HL-60 (cell line): ENCODE results near the gene OGFOD2.

Experiments used
- DNase-seq, 2 experiments: peaks; one replicate each; pipeline ENCODE4 v3.0.0-alpha.2; 2010 to 2020; ENCODE audit warnings: low read depth in 1 of 2, low spot score in 1 of 2
- H3K27ac ChIP-seq: fragments of 250-450 bp; sonication (Bioruptor Pico); replicated peaks from 2 replicates; pipeline ENCODE4 v1.5.1; 2020; ENCODE audit warnings: mild to moderate bottlenecking, moderate library complexity
- H3K27me3 ChIP-seq: fragments of 250-450 bp; sonication (Bioruptor Pico); 2 replicates; pipeline ENCODE4 v1.5.1; 2021; ENCODE audit warnings: mild to moderate bottlenecking, moderate library complexity; ENCODE audit not compliant: insufficient read depth, poor library complexity, severe bottlenecking
- H3K4me3 ChIP-seq: replicated peaks from 2 replicates; pipeline ENCODE4 v1.5.1; 2011; ENCODE audit warnings: mild to moderate bottlenecking, control low read depth, low read length; ENCODE audit not compliant: insufficient read depth
- GABPA ChIP-seq: IDR thresholded peaks from 2 replicates; pipeline ENCODE4 v1.6.1; 2012; ENCODE audit warnings: low read depth
- POLR2AphosphoS5 ChIP-seq: IDR thresholded peaks from 2 replicates; pipeline ENCODE4 v1.6.1; 2012; ENCODE audit warnings: low read depth
- SPI1 ChIP-seq: IDR thresholded peaks from 2 replicates; pipeline ENCODE4 v1.6.1; 2012; ENCODE audit warnings: low read depth, mild to moderate bottlenecking, borderline replicate concordance
- TF ChIP-seq, protein P1 (sequence below): IDR thresholded peaks from 2 replicates; pipeline ENCODE4 v1.6.1; 2012; ENCODE audit warnings: low read depth; ENCODE audit not compliant: insufficient replicate concordance
- TF ChIP-seq, protein P2 (sequence below): IDR thresholded peaks from one replicate; pipeline ENCODE4 v1.5.1; 2011; ENCODE audit warnings: low read length, control low read depth, inconsistent platforms; ENCODE audit not compliant: insufficient read depth

Gene OGFOD2

DNA sequence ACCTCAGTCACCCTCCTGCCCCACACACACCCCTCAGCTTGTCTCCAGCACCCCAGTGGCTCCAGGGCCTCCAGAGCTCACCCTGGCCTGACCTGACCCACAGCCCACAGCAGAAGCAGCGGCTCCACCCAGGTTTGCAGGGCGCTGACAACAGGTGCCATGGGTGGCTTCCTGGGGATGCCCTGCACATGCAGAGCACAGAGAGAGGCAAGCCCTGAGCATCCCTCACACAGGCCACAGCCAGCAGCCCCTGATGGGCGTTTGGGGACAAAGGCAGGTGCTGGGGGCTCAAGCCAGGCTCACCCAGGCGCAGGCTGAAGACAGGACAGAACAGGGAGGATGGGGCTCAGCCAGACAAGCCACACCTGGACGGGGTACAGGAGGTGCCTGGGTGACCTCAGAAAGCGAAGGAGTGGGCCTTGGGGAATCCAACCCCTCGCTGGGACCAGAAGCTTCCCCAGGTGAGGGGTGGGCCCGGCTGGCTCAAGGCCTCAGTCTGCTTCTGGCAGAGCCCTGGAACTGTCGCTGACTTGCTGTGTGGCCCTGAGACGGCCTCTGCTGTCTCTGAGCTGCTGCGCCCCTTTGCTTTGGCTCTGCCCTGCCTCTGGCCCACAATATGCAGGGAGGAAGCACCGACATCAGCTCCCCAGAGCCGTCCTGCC is 16.0 kb downstream of the OGFOD2 start:
- H3K4me3 ChIP-seq = no peak overlapping the region
- H3K27me3 ChIP-seq = no peaks in the 10 kb centered on the region
- no peak overlapping the region for H3K27ac ChIP-seq
- DNase-seq = no peak
- TF ChIP-seq SPI1 (no peak), GABPA (no peak), POLR2AphosphoS5 (no peak)
- TF ChIP-seq, protein P1, sequence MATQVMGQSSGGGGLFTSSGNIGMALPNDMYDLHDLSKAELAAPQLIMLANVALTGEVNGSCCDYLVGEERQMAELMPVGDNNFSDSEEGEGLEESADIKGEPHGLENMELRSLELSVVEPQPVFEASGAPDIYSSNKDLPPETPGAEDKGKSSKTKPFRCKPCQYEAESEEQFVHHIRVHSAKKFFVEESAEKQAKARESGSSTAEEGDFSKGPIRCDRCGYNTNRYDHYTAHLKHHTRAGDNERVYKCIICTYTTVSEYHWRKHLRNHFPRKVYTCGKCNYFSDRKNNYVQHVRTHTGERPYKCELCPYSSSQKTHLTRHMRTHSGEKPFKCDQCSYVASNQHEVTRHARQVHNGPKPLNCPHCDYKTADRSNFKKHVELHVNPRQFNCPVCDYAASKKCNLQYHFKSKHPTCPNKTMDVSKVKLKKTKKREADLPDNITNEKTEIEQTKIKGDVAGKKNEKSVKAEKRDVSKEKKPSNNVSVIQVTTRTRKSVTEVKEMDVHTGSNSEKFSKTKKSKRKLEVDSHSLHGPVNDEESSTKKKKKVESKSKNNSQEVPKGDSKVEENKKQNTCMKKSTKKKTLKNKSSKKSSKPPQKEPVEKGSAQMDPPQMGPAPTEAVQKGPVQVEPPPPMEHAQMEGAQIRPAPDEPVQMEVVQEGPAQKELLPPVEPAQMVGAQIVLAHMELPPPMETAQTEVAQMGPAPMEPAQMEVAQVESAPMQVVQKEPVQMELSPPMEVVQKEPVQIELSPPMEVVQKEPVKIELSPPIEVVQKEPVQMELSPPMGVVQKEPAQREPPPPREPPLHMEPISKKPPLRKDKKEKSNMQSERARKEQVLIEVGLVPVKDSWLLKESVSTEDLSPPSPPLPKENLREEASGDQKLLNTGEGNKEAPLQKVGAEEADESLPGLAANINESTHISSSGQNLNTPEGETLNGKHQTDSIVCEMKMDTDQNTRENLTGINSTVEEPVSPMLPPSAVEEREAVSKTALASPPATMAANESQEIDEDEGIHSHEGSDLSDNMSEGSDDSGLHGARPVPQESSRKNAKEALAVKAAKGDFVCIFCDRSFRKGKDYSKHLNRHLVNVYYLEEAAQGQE = no peak
- TF ChIP-seq, protein P2, sequence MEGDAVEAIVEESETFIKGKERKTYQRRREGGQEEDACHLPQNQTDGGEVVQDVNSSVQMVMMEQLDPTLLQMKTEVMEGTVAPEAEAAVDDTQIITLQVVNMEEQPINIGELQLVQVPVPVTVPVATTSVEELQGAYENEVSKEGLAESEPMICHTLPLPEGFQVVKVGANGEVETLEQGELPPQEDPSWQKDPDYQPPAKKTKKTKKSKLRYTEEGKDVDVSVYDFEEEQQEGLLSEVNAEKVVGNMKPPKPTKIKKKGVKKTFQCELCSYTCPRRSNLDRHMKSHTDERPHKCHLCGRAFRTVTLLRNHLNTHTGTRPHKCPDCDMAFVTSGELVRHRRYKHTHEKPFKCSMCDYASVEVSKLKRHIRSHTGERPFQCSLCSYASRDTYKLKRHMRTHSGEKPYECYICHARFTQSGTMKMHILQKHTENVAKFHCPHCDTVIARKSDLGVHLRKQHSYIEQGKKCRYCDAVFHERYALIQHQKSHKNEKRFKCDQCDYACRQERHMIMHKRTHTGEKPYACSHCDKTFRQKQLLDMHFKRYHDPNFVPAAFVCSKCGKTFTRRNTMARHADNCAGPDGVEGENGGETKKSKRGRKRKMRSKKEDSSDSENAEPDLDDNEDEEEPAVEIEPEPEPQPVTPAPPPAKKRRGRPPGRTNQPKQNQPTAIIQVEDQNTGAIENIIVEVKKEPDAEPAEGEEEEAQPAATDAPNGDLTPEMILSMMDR = no peak

DNA sequence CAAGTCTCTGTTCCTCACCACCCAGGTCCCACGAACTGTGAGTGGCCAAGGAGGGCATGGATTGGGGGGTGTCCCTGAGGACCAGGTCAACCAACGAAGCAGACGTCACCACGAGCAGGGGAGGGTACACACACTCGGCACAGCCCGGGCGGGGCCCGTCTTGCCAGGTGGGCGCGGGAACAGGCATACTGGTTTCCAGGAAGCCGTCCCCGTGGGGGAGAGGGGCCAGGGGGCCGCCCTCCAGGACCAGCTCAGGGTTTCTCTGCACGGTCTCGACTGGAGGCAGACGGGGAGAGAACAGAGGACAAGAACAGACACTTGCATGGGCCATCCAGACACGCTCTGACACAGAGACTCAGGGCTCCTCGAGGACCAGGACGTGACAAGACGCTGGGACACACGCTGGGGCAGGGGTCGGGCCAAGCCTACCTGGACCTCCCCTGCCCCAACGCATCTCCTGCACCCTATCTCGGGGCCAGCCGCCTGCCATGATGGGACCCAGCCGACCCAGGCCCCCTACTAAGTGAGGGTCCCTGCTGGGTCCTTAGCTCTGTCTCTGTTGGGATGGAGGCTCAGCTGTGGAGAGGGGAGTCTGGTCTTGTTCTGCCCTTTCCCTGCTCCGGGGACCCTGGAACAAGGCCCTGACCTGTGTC is 16.7 kb downstream of the OGFOD2 start:
- Histone ChIP-seq H3K4me3 (no peak overlapping the region), H3K27me3 (no peaks in the 10 kb centered on the region), H3K27ac (no peak overlapping the region)
- TF ChIP-seq GABPA = no peak
- no peak for TF ChIP-seq SPI1
- TF ChIP-seq POLR2AphosphoS5 = no peak
- TF ChIP-seq, protein P1 = no peak
- TF ChIP-seq, protein P2 = no peak
- no peak for DNase-seq

DNA sequence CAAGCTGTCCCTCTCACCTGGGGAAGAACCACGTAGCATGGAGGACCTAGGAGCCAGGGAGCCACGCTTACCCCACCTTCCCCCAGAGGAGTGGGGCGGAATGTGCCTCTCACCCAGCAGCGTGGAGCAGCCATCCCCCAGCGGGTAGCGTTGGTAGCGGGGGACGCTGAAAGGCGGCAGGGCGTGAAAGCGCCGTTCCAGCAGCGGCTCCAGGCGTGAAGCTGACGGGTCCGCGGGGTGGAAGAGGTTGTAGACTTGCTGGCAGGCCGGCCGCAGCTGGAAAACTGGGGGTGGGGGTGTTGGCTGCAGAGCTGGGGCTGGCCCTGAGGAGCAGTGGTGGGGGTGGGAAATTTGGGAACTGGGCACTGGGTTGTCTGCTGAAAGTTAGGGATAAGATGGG is 17.3 kb downstream of the OGFOD2 start:
- DNase-seq = no peak

More for the DNA sequence above, 17.3 kb downstream of the OGFOD2 start:
- H3K27ac ChIP-seq = no peak overlapping the region
- no peaks in the 10 kb centered on the region for H3K27me3 ChIP-seq
- no peak overlapping the region for H3K4me3 ChIP-seq
- no peak for TF ChIP-seq SPI1
- TF ChIP-seq, protein P2 = no peak
